ENCODE measurements around the gene TXNDC17. TPM values are rescaled to one million over a fixed set of nuclear protein-coding genes. Genes with fewer than 3 reads are reported as not detected.

TXNDC17 gene
- polyA plus RNA-seq (2012; ENCODE audit: insufficient read length, low read depth): 137 TPM

DNA sequence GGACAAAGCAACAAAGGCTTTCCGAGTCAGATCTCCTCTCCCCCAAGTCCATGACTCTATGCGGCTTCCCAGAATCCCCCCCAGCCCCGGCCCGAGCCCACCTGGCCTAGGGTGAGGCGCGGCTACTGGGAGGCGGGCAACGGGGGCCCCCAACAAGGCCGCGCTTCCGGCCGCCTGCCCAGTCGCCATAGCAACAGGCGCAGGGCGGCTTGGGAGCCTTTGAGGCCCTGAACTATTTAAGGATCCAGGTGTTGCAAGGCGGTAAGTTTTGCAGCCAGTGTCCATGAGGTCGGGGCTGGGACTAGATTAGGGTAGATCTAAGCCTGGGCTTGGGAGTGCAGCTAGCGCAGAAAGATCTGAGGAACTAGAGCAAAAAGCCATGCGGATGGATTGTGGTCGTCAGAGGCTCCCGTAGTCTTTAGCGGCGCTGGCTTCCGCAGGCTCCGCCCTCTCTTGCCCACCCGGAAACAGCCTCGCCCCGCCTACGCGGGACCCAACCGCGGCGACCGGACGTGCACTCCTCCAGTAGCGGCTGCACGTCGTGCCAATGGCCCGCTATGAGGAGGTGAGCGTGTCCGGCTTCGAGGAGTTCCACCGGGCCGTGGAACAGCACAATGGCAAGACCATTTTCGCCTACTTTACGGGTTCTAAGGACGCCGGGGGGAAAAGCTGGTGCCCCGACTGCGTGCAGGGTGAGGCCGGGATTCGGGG is at the start of gene TXNDC17, which contains the start of gene KIAA0753:
Gene TXNDC17, plus strand, starts transcription at position 525 of the 711 bp plus-strand sequence. Its CDS starts 23 bp downstream, at position 548.
Gene KIAA0753, minus strand, starts transcription at position 176 of the 711 bp plus-strand sequence. CDS start 5,608 bp downstream, outside the sequence.
- TF ChIP-seq TAF1 (IDR thresholded peaks at IDR 0.05; ENCODE audit: borderline replicate concordance, insufficient read depth, low read length): peak; percentile 95
- TF ChIP-seq, protein P1, sequence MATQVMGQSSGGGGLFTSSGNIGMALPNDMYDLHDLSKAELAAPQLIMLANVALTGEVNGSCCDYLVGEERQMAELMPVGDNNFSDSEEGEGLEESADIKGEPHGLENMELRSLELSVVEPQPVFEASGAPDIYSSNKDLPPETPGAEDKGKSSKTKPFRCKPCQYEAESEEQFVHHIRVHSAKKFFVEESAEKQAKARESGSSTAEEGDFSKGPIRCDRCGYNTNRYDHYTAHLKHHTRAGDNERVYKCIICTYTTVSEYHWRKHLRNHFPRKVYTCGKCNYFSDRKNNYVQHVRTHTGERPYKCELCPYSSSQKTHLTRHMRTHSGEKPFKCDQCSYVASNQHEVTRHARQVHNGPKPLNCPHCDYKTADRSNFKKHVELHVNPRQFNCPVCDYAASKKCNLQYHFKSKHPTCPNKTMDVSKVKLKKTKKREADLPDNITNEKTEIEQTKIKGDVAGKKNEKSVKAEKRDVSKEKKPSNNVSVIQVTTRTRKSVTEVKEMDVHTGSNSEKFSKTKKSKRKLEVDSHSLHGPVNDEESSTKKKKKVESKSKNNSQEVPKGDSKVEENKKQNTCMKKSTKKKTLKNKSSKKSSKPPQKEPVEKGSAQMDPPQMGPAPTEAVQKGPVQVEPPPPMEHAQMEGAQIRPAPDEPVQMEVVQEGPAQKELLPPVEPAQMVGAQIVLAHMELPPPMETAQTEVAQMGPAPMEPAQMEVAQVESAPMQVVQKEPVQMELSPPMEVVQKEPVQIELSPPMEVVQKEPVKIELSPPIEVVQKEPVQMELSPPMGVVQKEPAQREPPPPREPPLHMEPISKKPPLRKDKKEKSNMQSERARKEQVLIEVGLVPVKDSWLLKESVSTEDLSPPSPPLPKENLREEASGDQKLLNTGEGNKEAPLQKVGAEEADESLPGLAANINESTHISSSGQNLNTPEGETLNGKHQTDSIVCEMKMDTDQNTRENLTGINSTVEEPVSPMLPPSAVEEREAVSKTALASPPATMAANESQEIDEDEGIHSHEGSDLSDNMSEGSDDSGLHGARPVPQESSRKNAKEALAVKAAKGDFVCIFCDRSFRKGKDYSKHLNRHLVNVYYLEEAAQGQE (IDR thresholded peaks at IDR 0.05; ENCODE audit: insufficient read depth in 1 of 2, low read depth in 2 of 2, low read length in 2 of 2): peak; percentile 51 to 64; a peak in 3 of 4 replicates
- TF ChIP-seq SIN3A (IDR thresholded peaks at IDR 0.05; ENCODE audit: borderline replicate concordance, insufficient read depth, low read length): peak; percentile 89; the same call in 1 of the 2 replicates
- TF ChIP-seq POLR2AphosphoS5 (IDR thresholded peaks at IDR 0.05; ENCODE audit: low read depth, low read length): peak; percentile 99
- peak; percentile 88 for TF ChIP-seq FOXP2 (optimal IDR thresholded peaks at IDR 0.05; ENCODE audit: borderline replicate concordance, extremely low read depth, extremely low read length, insufficient read depth)

DNA sequence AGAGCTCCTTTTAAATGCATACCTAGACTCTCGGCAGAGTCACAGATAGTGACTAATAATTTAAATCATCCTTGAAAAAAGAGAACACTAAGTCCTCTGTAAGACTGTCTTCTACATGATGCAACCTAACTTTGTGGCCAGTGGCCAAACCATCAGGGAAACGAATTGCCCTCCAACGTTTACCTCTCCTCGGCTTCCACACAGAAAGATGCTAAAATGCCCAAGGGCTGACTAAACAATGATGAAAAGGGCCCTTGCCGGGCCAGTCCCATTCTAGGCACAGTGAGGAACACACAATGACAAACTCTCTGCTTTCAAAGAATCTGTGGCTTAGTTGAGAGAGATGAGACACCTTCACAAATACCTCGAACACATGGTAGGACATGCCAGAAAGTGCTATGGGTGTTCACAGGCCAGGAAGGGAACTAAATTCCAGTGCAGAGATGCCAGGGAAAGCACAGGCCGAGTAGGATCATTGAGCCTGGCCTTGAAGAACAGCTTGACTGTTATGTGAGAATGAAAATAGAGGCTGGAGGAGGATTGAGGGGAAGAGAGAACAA is 49.2 kb upstream of the TXNDC17 start:
- TF ChIP-seq TAF1 (IDR thresholded peaks at IDR 0.05; ENCODE audit: borderline replicate concordance, insufficient read depth, low read length): no peak
- no peak for TF ChIP-seq FOXP2 (optimal IDR thresholded peaks at IDR 0.05; ENCODE audit: borderline replicate concordance, extremely low read depth, extremely low read length, insufficient read depth)
- TF ChIP-seq, protein P1 (IDR thresholded peaks at IDR 0.05; ENCODE audit: insufficient read depth in 1 of 2, low read depth in 2 of 2, low read length in 2 of 2): no peak
- TF ChIP-seq SIN3A (IDR thresholded peaks at IDR 0.05; ENCODE audit: borderline replicate concordance, insufficient read depth, low read length): no peak

DNA sequence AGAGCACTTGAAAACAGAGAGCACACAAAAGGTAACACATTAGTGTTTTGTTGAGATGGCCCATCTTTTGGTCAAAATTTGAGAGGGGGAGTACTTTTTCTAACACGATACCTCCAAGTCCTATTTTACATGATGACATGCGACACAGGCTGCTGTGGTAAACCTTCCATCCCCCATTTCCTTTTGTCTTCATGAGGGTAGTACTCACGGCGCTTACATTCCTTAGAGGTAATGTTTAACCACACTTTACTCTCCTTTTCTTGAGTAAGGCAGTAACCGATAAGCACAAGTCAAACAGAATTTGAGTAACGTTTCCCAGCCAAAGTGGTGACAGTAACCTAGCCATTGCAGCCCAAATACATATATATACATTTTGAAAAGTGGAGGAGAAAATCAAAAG is 48.7 kb upstream of the TXNDC17 start:
- TF ChIP-seq POLR2AphosphoS5 (IDR thresholded peaks at IDR 0.05; ENCODE audit: low read depth, low read length): no peak
- no peak for TF ChIP-seq TAF1 (IDR thresholded peaks at IDR 0.05; ENCODE audit: borderline replicate concordance, insufficient read depth, low read length)
- TF ChIP-seq, protein P1 (IDR thresholded peaks at IDR 0.05; ENCODE audit: insufficient read depth in 1 of 2, low read depth in 2 of 2, low read length in 2 of 2): no peak
- TF ChIP-seq FOXP2 (optimal IDR thresholded peaks at IDR 0.05; ENCODE audit: borderline replicate concordance, extremely low read depth, extremely low read length, insufficient read depth): no peak
- TF ChIP-seq SIN3A (IDR thresholded peaks at IDR 0.05; ENCODE audit: borderline replicate concordance, insufficient read depth, low read length): no peak

DNA sequence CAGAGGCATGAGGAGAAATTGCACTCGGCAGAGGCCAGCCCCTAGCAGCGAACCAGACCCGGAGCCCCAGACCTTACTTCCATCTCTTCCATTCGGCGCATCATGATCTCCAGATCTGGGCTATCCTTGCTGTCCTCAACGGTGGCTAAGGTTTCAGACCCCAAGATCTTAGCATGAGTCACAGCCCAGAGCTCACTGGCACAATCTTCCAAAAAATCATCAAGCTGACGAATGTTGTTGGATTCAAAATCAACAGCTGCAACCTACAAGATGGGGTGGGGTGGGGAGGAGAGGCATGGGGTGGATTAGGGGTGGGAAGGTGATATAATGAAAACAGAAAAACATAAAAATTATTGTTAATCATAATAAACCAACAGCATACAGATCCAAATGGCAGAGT is 44.8 kb upstream of the TXNDC17 start:
- TF ChIP-seq POLR2AphosphoS5 (IDR thresholded peaks at IDR 0.05; ENCODE audit: low read depth, low read length): no peak
- TF ChIP-seq SIN3A (IDR thresholded peaks at IDR 0.05; ENCODE audit: borderline replicate concordance, insufficient read depth, low read length): no peak
- TF ChIP-seq TAF1 (IDR thresholded peaks at IDR 0.05; ENCODE audit: borderline replicate concordance, insufficient read depth, low read length): no peak
- no peak for TF ChIP-seq FOXP2 (optimal IDR thresholded peaks at IDR 0.05; ENCODE audit: borderline replicate concordance, extremely low read depth, extremely low read length, insufficient read depth)
- TF ChIP-seq, protein P1 (IDR thresholded peaks at IDR 0.05; ENCODE audit: insufficient read depth in 1 of 2, low read depth in 2 of 2, low read length in 2 of 2): no peak

Data from PFSK-1 (cell line).